ENCODE data around the gene XNDC1N.
"Not testable (repeated sequence)": the region's sequence is repeated elsewhere in the genome, so short reads cannot be mapped to it uniquely, and the experiment has no call there.

XNDC1N gene

GRCh38 chr11:71930556-71931244 lies 2.3 kb upstream of the XNDC1N start:
- DNase-seq = no peak

- peak; percentile 2 for DNase-seq
These were observed 1.1 kb upstream of the XNDC1N start for GRCh38 chr11:71929491-71929890.

- peak; percentile 94 for DNase-seq
These were observed 496 bp upstream of the XNDC1N start, which contains the start of gene RNF121 for GRCh38 chr11:71928737-71929443. TSS of gene RNF121 (plus strand) at chr11:71929046. CDS start at chr11:71929062, 16 bp downstream.

GRCh38 chr11:71917646-71918140 lies 10.7 kb downstream of the XNDC1N start:
- no peak for DNase-seq

- DNase-seq = no peak
These were observed 13.7 kb downstream of the XNDC1N start for GRCh38 chr11:71914617-71915189.

GRCh38 chr11:71913756-71914526 lies 14.5 kb downstream of the XNDC1N start:
- DNase-seq = no peak

GRCh38 chr11:71911986-71912340 lies 16.4 kb downstream of the XNDC1N start:
- not testable (repeated sequence) for DNase-seq

GRCh38 chr11:71911321-71911985 lies 16.9 kb downstream of the XNDC1N start:
- peak; percentile 49 for DNase-seq

- DNase-seq = not testable (repeated sequence)
These were observed 17.6 kb downstream of the XNDC1N start for GRCh38 chr11:71910775-71911174.

GRCh38 chr11:71908218-71908617 lies 20.2 kb downstream of the XNDC1N start:
- no peak for DNase-seq

GRCh38 chr11:71901137-71901536 lies 27.3 kb downstream of the XNDC1N start:
- not testable (repeated sequence) for DNase-seq

GRCh38 chr11:71895961-71896360 lies 32.4 kb downstream of the XNDC1N start:
- no peak for DNase-seq

- not testable (repeated sequence) for DNase-seq
These were observed 39.1 kb downstream of the XNDC1N start for GRCh38 chr11:71889181-71889872.

- DNase-seq = not testable (repeated sequence)
These were observed 39.9 kb downstream of the XNDC1N start for GRCh38 chr11:71888335-71889010.

- not testable (repeated sequence) for DNase-seq
These were observed 42.6 kb downstream of the XNDC1N start for GRCh38 chr11:71885806-71886205.

Data from NK-92 treated with Interleukin-12 subunit alpha and Interleukin-12 subunit beta, amount 100 ng/mL, for 24 hours (cell line).